ENCODE measurements around the gene PTGIR. TPM values are rescaled to one million over a fixed set of nuclear protein-coding genes. Genes with fewer than 3 reads are reported as not detected.

The PTGIR gene
- total and polyA plus RNA-seq, 9 donors, result 0.24 to 1.8 (median 0.71) TPM

- H3K4me3 ChIP-seq, result no peak overlapping the region
- intact Hi-C loops (cut with DNase I), result loop anchor here in 1 of 4 donors (10.0 kb wide), 1 partner anchor 54 kb away; the partner anchor contains the start of gene DACT3
- no peak overlapping the region for H3K27ac ChIP-seq
- H3K36me3 ChIP-seq, result no peaks in the 10 kb centered on the region
- H3K4me1 ChIP-seq (ENCODE audit: insufficient read depth), result no peaks in the 10 kb centered on the region
- no peaks in the 10 kb centered on the region for H3K27me3 ChIP-seq
- 56 to 64% (median 58%) methylated on average over 17 of the region's 17 CpGs for WGBS, 3 donors
- DNase-seq, result peak in 3 of 5 donors; percentile 15 to 29 (median 17)
- H3K9me3 ChIP-seq, result no peaks in the 10 kb centered on the region
- TF ChIP-seq CTCF (IDR thresholded peaks at IDR 0.05), result no peak
- TF ChIP-seq EP300 (IDR thresholded peaks at IDR 0.05), result no peak
- TF ChIP-seq POLR2A (IDR thresholded peaks at IDR 0.05), result no peak
Measured at GRCh38 chr19:46610851-46611770, 13.8 kb downstream of the PTGIR start.

- Histone ChIP-seq H3K27ac (no peak overlapping the region), H3K9me3 (no peaks in the 10 kb centered on the region), H3K4me1 (ENCODE audit: insufficient read depth) (no peaks in the 10 kb centered on the region), H3K27me3 (no peaks in the 10 kb centered on the region), H3K4me3 (no peak overlapping the region), H3K36me3 (no peaks in the 10 kb centered on the region)
- 44 to 45% (median 44%) methylated on average over 5 of the region's 5 CpGs for WGBS, 3 donors
- intact Hi-C loops (cut with DNase I), result loop anchor here in 1 of 4 donors (10.0 kb wide), 1 partner anchor 54 kb away; the partner anchor contains the start of gene DACT3
- TF ChIP-seq CTCF (IDR thresholded peaks at IDR 0.05), result no peak
- TF ChIP-seq POLR2A (IDR thresholded peaks at IDR 0.05), result no peak
- no peak for TF ChIP-seq EP300 (IDR thresholded peaks at IDR 0.05)
- DNase-seq, result peak in 3 of 5 donors; percentile 9 to 17 (median 13)
Measured at GRCh38 chr19:46610413-46610775, 14.5 kb downstream of the PTGIR start.

- H3K27ac ChIP-seq, result no peak overlapping the region
- no peaks in the 10 kb centered on the region for H3K9me3 ChIP-seq
- intact Hi-C loops (cut with DNase I), result loop anchor here in 2 of 4 donors (10.0 kb wide), 2 partner anchors 55 to 135 kb away; partner anchors contain the start of genes DACT3 (in 2 of the 2), FKRP (in 1 of the 2) and STRN4 (in 1 of the 2)
- no peaks in the 10 kb centered on the region for H3K36me3 ChIP-seq
- WGBS, 3 donors, result 69 to 74% (median 73%) methylated on average over 30 of the region's 30 CpGs
- no peak for TF ChIP-seq CTCF (IDR thresholded peaks at IDR 0.05)
- no peak for TF ChIP-seq POLR2A (IDR thresholded peaks at IDR 0.05)
- no peak for TF ChIP-seq EP300 (IDR thresholded peaks at IDR 0.05)
- H3K4me1 ChIP-seq (ENCODE audit: insufficient read depth), result no peaks in the 10 kb centered on the region
- DNase-seq, result peak in 3 of 5 donors; percentile 20 to 39 (median 24)
- H3K27me3 ChIP-seq, result no peaks in the 10 kb centered on the region
- H3K4me3 ChIP-seq, result no peak overlapping the region
Measured at GRCh38 chr19:46609511-46610412, 15.1 kb downstream of the PTGIR start.

Data from ovary (tissue), 9 donors.